HCT116 (cell line): ENCODE data around the gene PGBD5. TPM values are rescaled to one million over a fixed set of nuclear protein-coding genes. Genes with fewer than 3 reads are reported as not detected.

Experiments used
- ATAC-seq: fragments of 200-7000 bp; cut with Tn5 transposase; 2 replicates; pipeline ENCODE4 v1.9.1; 2020; ENCODE audit warnings: mild to moderate bottlenecking, moderate library complexity
- BruUV-seq: library from RNA; stranded (reverse); fragments of 400-500 nt; replicated peaks from 2 replicates; lab custom pipeline; 2021; lab: Mats Ljungman, UMichigan
- CTCF ChIA-PET: fragments of 300-600 bp; sonication (Branson Sonifier 250); formaldehyde crosslinking; loops from one replicate; lab custom pipeline; 2021; ENCODE audit warnings: antibody characterized with exemption; lab: Charles Lee
- POLR2A ChIA-PET: fragments of 300-600, 350-600 bp; sonication (Branson Sonifier 250); formaldehyde crosslinking; loops from one replicate; lab custom pipeline; 2021; ENCODE audit warnings: antibody characterized with exemption; lab: Charles Lee
- RAD21 ChIA-PET, 2 experiments: fragments of 300-600 bp; sonication (Branson Sonifier 250); formaldehyde crosslinking; loops; one replicate each; lab custom pipeline; 2023; ENCODE audit warnings: low total read pairs in 2 of 2; ENCODE audit not compliant: uncharacterized antibody in 2 of 2, unreplicated experiment in 2 of 2, low non-redundant PET in 1 of 2; lab: Charles Lee
- DNase-seq: peaks from one replicate; pipeline ENCODE4 v3.0.0-alpha.2; 2010; ENCODE audit warnings: low read depth, low spot score
- H2AFZ ChIP-seq: fragments of 200-600 bp; shearing (Covaris generic), sonication (generic); 2 replicates; pipeline ENCODE4 v1.6.1; 2017; ENCODE audit warnings: low read depth, mixed run types, mixed read lengths, antibody characterized with exemption, low read length; ENCODE audit not compliant: poor library complexity, severe bottlenecking
- H3K27ac ChIP-seq: 2 replicates; pipeline ENCODE4 v1.5.1; 2012; ENCODE audit warnings: low read depth, low read length
- H3K27me3 ChIP-seq: fragments of 200-600 bp; sonication (generic); 2 replicates; pipeline ENCODE4 v1.6.1; 2016; ENCODE audit warnings: mixed run types, low read length, mixed read lengths; ENCODE audit not compliant: insufficient read depth
- H3K36me3 ChIP-seq, 2 experiments: fragments of 200-500 bp in 1 of 2; fragments of 200-600 bp in 1 of 2; sonication (Bioruptor generic) in 1 of 2; sonication (generic) in 1 of 2; 2 replicates each; pipeline versions ENCODE4 v1.5.1 to v1.6.1; 2014 to 2016; ENCODE audit warnings: low read length in 2 of 2, inconsistent platforms in 1 of 2, mixed read lengths in 1 of 2, mixed run types in 1 of 2; ENCODE audit not compliant: insufficient read depth in 2 of 2, control insufficient read depth in 1 of 2
- H3K4me1 ChIP-seq, 2 experiments: fragments of 200-600 bp in 1 of 2; sonication (generic) in 1 of 2; 2 replicates each; pipeline versions ENCODE4 v1.5.1 to v1.6.1; 2012 to 2017; ENCODE audit warnings: low read length in 2 of 2, inconsistent platforms in 1 of 2, mild to moderate bottlenecking in 1 of 2, mixed read lengths in 1 of 2, mixed run types in 1 of 2, moderate library complexity in 1 of 2; ENCODE audit not compliant: insufficient read depth in 2 of 2, control insufficient read depth in 1 of 2
- H3K4me2 ChIP-seq: fragments of 200-600 bp; sonication (generic); 2 replicates; pipeline ENCODE4 v1.6.1; 2017; ENCODE audit warnings: mixed run types, low read length, mixed read lengths
- H3K4me3 ChIP-seq, 2 experiments: fragments of 200-600 bp in 1 of 2; sonication (generic) in 1 of 2; replicated peaks in 1 of 2; 2 replicates each; pipeline ENCODE4 v1.5.1; 2011 to 2016; ENCODE audit warnings: low read length in 2 of 2, control low read depth in 1 of 2, low read depth in 1 of 2, mild to moderate bottlenecking in 1 of 2, mixed read lengths in 1 of 2, mixed run types in 1 of 2
- H3K79me2 ChIP-seq: fragments of 200-600 bp; sonication (generic); 2 replicates; pipeline ENCODE4 v1.6.1; 2017; ENCODE audit warnings: mild to moderate bottlenecking, mixed run types, low read length, moderate library complexity, mixed read lengths; ENCODE audit not compliant: insufficient read depth
- H3K9ac ChIP-seq: fragments of 200-600 bp; sonication (generic); 2 replicates; pipeline ENCODE4 v1.6.1; 2016; ENCODE audit warnings: low read length, mixed read lengths
- H3K9me2 ChIP-seq: fragments of 200-600 bp; sonication (generic), shearing (Covaris generic); 2 replicates; pipeline ENCODE4 v1.6.1; 2017; ENCODE audit warnings: mixed run types, mild to moderate bottlenecking, moderate library complexity; ENCODE audit not compliant: insufficient read depth
- H3K9me3 ChIP-seq, 2 experiments: fragments of 200-500 bp in 1 of 2; fragments of 200-600 bp in 1 of 2; sonication (Bioruptor generic) in 1 of 2; sonication (generic) in 1 of 2; 2 replicates each; pipeline ENCODE4 v1.6.1; 2014 to 2017; ENCODE audit warnings: low read length in 2 of 2, mixed read lengths in 2 of 2, inconsistent platforms in 1 of 2, low read depth in 1 of 2, mild to moderate bottlenecking in 1 of 2, mixed run types in 1 of 2, moderate library complexity in 1 of 2; ENCODE audit not compliant: control insufficient read depth in 1 of 2, insufficient read depth in 1 of 2
- H4K20me1 ChIP-seq: fragments of 200-600 bp; sonication (generic), shearing (Covaris generic); 2 replicates; pipeline ENCODE4 v1.6.1; 2017; ENCODE audit warnings: mixed run types, mild to moderate bottlenecking, moderate library complexity; ENCODE audit not compliant: insufficient read depth
- CBX3 ChIP-seq: IDR thresholded peaks from 2 replicates; pipeline ENCODE4 v1.6.1; 2012; ENCODE audit warnings: low read depth
- CEBPB ChIP-seq: IDR thresholded peaks from 2 replicates; pipeline ENCODE4 v1.6.1; 2012; ENCODE audit warnings: low read depth
- CTCF ChIP-seq, 3 experiments: fragments of 200-600 bp in 1 of 3; sonication (generic) in 1 of 3; IDR thresholded peaks in 2 of 3; conservative IDR thresholded peaks in 1 of 3; 2 replicates each; pipeline ENCODE4 v1.5.1; 2012 to 2017; ENCODE audit warnings: low read depth in 2 of 3, low read length in 2 of 3, antibody characterized with exemption in 1 of 3, borderline replicate concordance in 1 of 3, control low read depth in 1 of 3, mild to moderate bottlenecking in 1 of 3, mixed read lengths in 1 of 3, mixed run types in 1 of 3, moderate library complexity in 1 of 3; ENCODE audit not compliant: insufficient read depth in 1 of 3
- JUND ChIP-seq: IDR thresholded peaks from 2 replicates; pipeline ENCODE4 v1.6.1; 2012
- SIN3A ChIP-seq: IDR thresholded peaks from 2 replicates; pipeline ENCODE4 v1.6.1; 2012; ENCODE audit warnings: low read depth
- SRF ChIP-seq: IDR thresholded peaks from 2 replicates; pipeline ENCODE4 v1.6.1; 2012; ENCODE audit warnings: low read depth
- YY1 ChIP-seq: IDR thresholded peaks from 2 replicates; pipeline ENCODE4 v1.6.1; 2011; ENCODE audit warnings: low read length, low read depth, moderate library complexity, mild to moderate bottlenecking; ENCODE audit not compliant: insufficient replicate concordance; ENCODE audit errors: extremely low read depth
- ZFX ChIP-seq: fragments of 450-650 bp; IDR thresholded peaks from 2 replicates; pipeline ENCODE4 v1.6.1; 2017
- intact Hi-C: fragments of 100-400 bp; cut with micrococcal nuclease; formaldehyde crosslinking; loops from 2 replicates; pipeline ENCODE4 v1.10.0; 2022
- total RNA-seq: library from RNA; stranded (reverse); gene quantifications from one replicate; pipeline ENCODE4 v1.2.1, GENCODE V29; 2021; ENCODE audit not compliant: unreplicated experiment
- TF ChIP-seq, protein P1 (sequence below): IDR thresholded peaks from 2 replicates; pipeline ENCODE4 v1.6.1; 2012

Gene PGBD5
- total RNA-seq, 1 experiment from 2014 or later: 0.27 TPM

- H3K4me1 ChIP-seq: peaks cover 0 to 4% of the 10 kb centered on the region in 2 experiments; a peak in 1 of 4 replicates
- no TSS peak for BruUV-seq
- H3K36me3 ChIP-seq: no peaks in the 10 kb centered on the region
- DNase-seq (no peak), ATAC-seq (no peak)
- no peaks in the 10 kb centered on the region for H3K9me2 ChIP-seq
- H3K4me3 ChIP-seq: no peak overlapping the region
- H2AFZ ChIP-seq: no peak overlapping the region
- no peak for TF ChIP-seq CTCF (IDR thresholded peaks at IDR 0.05 in 2 of 3, conservative IDR thresholded peaks at IDR 0.05 in 1 of 3; ENCODE audit: borderline replicate concordance in 1 of 3, insufficient read depth in 1 of 3, low read depth in 2 of 3, low read length in 2 of 3)
- TF ChIP-seq YY1: no peak
- TF ChIP-seq CEBPB: no peak
- no peak for TF ChIP-seq ZFX
- TF ChIP-seq SRF: no peak
- TF ChIP-seq SIN3A: no peak
- TF ChIP-seq, protein P1, sequence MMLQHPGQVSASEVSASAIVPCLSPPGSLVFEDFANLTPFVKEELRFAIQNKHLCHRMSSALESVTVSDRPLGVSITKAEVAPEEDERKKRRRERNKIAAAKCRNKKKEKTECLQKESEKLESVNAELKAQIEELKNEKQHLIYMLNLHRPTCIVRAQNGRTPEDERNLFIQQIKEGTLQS: no peak
- TF ChIP-seq JUND: no peak
- TF ChIP-seq CBX3: no peak
- no peaks in the 10 kb centered on the region for H3K79me2 ChIP-seq
- no peak overlapping the region for H3K4me2 ChIP-seq
- CTCF ChIA-PET: no interaction called here
- no peak overlapping the region for H3K9ac ChIP-seq
- no peak overlapping the region for H3K27ac ChIP-seq
- RAD21 ChIA-PET: no interaction called here
- no peaks in the 10 kb centered on the region for H3K27me3 ChIP-seq
- intact Hi-C loops: no loop called here
- POLR2A ChIA-PET: no interaction called here
- H3K9me3 ChIP-seq: no peaks in the 10 kb centered on the region
- no peaks in the 10 kb centered on the region for H4K20me1 ChIP-seq
Observed at GRCh38 chr1:230356869-230357794, 69.0 kb downstream of the PGBD5 start.
